Measurements from ENCODE around the gene CALR3.
A peak's percentile ranks its signal among the peaks of the same experiment; 100 is the strongest.

The CALR3 gene

GRCh38 chr19:16540948-16541347, 45.0 kb upstream of the CALR3 start:
- H3K4me3 ChIP-seq (replicated peaks; ENCODE audit: low read depth, low read length): peak overlapping the region; percentile 99
- DNase-seq (ENCODE audit: extremely low read depth, low read depth): no peak
- TF ChIP-seq, protein P1, sequence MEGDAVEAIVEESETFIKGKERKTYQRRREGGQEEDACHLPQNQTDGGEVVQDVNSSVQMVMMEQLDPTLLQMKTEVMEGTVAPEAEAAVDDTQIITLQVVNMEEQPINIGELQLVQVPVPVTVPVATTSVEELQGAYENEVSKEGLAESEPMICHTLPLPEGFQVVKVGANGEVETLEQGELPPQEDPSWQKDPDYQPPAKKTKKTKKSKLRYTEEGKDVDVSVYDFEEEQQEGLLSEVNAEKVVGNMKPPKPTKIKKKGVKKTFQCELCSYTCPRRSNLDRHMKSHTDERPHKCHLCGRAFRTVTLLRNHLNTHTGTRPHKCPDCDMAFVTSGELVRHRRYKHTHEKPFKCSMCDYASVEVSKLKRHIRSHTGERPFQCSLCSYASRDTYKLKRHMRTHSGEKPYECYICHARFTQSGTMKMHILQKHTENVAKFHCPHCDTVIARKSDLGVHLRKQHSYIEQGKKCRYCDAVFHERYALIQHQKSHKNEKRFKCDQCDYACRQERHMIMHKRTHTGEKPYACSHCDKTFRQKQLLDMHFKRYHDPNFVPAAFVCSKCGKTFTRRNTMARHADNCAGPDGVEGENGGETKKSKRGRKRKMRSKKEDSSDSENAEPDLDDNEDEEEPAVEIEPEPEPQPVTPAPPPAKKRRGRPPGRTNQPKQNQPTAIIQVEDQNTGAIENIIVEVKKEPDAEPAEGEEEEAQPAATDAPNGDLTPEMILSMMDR (IDR thresholded peaks at IDR 0.05; ENCODE audit: low read depth, low read length, missing control alignments): no peak

- H3K4me3 ChIP-seq (replicated peaks; ENCODE audit: low read depth, low read length): no peak overlapping the region
- DNase-seq (ENCODE audit: extremely low read depth, low read depth): no peak
- TF ChIP-seq, protein P1 (IDR thresholded peaks at IDR 0.05; ENCODE audit: low read depth, low read length, missing control alignments): no peak
Measured at GRCh38 chr19:16537111-16537510, 41.1 kb upstream of the CALR3 start.

GRCh38 chr19:16536130-16536529, 40.2 kb upstream of the CALR3 start:
- no peak overlapping the region for H3K4me3 ChIP-seq (replicated peaks; ENCODE audit: low read depth, low read length)
- TF ChIP-seq, protein P1 (IDR thresholded peaks at IDR 0.05; ENCODE audit: low read depth, low read length, missing control alignments): no peak
- DNase-seq (ENCODE audit: extremely low read depth, low read depth): no peak

GRCh38 chr19:16535381-16535780, 39.4 kb upstream of the CALR3 start:
- H3K4me3 ChIP-seq (replicated peaks; ENCODE audit: low read depth, low read length): no peak overlapping the region
- DNase-seq (ENCODE audit: extremely low read depth, low read depth): no peak
- TF ChIP-seq, protein P1 (IDR thresholded peaks at IDR 0.05; ENCODE audit: low read depth, low read length, missing control alignments): no peak

DNA sequence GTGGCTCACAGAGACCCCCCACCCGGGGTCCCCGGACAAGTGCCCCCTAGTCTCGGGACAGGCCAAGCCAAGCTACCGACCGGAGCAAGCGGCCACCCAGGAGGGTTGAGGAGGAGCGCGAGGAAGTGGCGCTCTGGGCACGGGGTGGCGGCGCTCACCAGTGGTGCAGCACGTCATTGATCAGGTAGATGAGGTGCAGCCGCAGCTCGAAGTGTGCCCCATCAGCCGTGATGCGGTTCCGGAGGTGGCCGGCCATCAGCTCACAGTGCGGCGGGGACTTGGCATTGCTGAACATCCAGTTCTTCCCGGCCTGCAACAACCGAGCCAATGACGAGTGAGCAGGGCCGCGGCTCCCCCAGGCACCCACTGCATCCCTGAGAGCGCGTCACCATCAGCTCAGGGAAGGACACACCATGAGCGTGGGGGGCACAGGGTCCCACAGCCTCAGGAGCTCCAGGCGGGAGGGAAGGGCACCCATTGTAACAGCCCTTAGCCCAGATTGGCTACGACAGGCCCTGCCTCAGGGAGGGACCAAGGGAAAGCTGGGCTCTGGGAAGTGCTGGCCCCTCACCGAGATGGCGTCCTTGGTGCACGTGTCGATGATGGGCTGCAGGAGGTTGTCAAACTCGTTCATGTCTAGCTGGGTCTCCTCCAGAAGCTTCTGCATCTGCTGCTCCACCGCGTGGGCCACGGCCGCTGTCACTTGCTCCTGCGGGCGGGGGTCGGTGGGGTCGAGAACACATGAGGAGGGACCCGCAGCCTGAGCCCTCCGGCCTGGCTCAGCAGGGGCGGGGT, 36.7 kb upstream of the CALR3 start:
- TF ChIP-seq, protein P1 (IDR thresholded peaks at IDR 0.05; ENCODE audit: low read depth, low read length, missing control alignments): no peak
- no peak for DNase-seq (ENCODE audit: extremely low read depth, low read depth)
- no peak overlapping the region for H3K4me3 ChIP-seq (replicated peaks; ENCODE audit: low read depth, low read length)

DNA sequence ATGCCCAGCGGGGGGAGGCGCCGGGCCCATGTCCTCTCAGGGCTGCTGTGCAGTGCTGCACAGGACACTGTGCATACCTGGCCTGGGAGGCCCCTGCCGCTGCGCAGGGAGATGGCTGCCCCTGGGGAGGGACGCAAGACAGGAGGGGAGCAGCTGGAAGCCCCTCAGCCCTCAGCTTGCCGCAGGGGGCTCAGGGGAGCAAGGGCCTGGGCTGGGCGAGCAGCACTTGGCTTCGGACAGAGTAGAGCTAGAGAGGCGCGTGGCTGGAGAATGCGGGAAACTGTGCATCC, 35.4 kb upstream of the CALR3 start:
- TF ChIP-seq, protein P1 (IDR thresholded peaks at IDR 0.05; ENCODE audit: low read depth, low read length, missing control alignments): no peak
- no peak overlapping the region for H3K4me3 ChIP-seq (replicated peaks; ENCODE audit: low read depth, low read length)
- DNase-seq (ENCODE audit: extremely low read depth, low read depth): no peak
